Measurements from ENCODE around the gene ISG20L2.
"Not testable (repeated sequence)": the region's sequence is repeated elsewhere in the genome, so short reads cannot be mapped to it uniquely, and the experiment has no call there.

ISG20L2 gene, protein sequence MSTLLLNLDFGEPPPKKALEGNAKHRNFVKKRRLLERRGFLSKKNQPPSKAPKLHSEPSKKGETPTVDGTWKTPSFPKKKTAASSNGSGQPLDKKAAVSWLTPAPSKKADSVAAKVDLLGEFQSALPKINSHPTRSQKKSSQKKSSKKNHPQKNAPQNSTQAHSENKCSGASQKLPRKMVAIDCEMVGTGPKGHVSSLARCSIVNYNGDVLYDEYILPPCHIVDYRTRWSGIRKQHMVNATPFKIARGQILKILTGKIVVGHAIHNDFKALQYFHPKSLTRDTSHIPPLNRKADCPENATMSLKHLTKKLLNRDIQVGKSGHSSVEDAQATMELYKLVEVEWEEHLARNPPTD

DNA sequence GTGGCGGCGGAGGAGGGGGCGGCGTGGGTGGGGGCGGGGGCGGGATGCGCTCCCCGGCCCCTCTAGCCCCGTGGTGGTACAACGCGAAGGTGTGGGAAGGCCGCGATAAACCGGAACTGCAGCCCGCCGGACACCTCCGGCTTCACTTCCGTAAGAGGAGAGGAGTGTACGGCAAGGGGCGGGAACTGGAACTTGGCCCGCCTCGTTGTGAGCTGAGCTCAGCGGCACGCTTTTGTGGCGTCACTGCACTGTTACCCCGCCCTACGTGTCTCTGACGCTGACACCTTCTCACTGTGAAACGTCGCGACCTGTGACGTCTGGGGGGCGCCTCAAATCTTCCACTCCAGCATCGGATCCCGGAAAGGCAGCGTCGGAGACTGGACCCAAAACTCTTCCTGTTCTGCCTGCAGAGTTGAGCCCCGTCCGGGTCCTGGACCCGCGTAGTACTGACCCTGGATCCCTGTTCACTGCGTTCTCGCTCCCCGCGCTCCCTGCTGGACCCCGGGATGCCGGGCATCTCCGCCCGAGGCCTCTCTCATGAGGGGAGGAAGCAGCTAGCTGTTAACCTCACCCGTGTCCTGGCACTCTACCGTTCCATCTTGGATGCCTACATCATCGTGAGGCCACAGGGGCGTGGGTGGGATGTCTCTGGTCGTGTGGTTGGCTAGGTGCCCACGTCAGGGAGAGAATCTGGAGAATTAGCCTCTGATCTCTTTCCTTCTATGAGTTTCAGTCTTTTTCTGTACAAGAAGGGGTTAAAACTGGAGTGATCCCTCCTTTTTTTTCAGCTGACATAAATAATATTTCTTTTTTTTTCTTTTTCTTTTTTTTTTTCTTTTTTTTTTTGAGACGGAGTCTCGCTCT lies at the start of gene ISG20L2:
TSS of gene ISG20L2 (minus strand) at position 168 of the 864 bp plus-strand sequence. CDS start 1,114 bp downstream, outside the sequence.
- DNase-seq: peak; percentile 95

DNA sequence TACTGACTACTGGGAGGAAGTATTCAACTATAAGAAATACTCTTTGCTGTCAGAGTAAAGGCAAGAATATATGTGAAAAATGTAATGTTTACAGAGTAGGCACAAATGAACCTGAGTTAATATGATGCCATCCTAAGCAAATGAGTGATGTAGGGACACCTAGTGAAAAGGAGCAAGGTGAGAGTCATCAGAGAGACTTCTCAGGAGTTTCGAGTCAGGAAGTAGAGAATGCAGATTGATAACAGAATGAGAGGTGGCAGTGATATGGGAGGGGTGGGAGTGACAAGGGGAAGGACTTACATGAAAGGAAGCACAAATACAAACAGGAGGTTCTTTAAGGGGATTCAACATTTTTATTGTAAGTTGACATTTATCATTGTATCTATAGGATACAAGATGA lies 49.0 kb upstream of the ISG20L2 start:
- no peak for DNase-seq

GRCh38 chr1:156776942-156777341 lies 48.4 kb upstream of the ISG20L2 start:
- DNase-seq: no peak

DNA sequence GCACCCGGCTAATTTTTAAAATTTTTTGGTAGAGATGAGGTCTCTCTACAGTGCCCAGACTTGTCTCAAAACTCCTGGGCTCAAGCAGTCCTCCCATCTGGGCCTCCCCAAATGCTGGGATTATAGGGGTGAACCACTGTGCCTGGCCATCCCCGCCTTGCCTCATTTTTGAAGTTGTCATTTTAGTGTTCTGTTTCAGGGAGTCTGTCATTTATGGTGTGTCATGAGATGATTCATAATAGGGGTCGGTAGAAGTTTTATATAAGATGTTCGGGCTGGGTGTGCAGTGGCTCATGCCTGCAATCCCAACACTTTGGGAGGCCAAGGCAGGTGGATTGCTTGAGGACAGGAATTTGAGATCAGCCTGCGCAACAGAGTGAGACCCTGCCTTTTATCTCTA lies 47.2 kb upstream of the ISG20L2 start:
- no peak for DNase-seq

DNA sequence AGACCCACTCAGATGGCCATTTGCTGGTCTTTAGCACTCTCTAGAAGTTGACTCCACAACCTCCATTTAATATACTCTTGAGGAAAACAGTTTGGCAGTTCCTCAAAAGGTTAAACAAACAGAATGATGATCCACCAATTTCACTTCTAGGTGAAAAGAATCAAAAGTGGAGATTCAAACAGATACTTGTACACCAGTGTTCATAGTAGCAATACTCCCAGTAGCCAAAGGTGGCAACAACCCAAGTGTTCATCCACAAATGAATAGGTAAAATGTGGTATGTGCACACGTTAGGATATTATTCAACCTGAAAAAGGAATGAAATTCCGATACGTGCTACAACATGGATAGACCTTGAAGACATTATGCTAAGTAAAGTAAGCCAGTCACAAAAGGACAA lies 45.0 kb upstream of the ISG20L2 start:
- DNase-seq: no peak

DNA sequence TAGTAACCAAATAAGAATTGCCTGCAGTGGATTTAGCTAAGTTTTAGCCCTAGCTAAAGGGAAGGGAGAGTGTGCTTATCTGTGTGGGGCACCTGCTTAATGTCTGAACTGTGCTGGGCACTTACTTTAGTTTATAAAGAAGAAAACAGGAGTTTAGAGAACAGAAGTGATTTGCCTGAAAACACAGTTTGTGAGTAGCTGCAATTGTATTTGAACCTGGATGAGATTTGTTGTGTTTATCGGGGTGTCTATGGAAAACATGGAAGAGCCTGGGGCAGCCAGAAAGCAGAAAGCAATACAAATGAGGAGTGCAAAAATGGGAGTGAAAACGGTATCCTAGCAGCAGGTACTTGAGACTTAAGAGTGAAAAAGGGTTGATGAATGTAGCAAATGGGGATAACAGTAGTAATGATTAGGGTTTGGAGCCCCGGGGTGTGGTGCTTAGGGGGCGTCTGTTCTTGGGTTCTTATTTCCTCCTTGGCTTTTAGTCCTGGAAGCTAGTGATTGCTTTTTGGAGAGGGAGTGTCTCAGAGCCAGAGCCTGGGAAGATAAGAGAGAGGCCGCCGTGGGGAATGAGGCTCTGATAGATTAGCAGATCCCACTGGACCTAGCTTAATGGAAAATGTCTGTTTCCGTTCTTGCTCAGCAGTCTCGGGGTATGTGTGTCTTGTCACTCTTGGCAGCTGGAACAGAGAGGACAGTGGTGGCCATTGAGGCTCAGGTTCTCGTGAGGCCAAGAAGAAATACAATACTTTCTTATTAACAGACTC lies 44.3 kb upstream of the ISG20L2 start:
- no peak for DNase-seq

DNA sequence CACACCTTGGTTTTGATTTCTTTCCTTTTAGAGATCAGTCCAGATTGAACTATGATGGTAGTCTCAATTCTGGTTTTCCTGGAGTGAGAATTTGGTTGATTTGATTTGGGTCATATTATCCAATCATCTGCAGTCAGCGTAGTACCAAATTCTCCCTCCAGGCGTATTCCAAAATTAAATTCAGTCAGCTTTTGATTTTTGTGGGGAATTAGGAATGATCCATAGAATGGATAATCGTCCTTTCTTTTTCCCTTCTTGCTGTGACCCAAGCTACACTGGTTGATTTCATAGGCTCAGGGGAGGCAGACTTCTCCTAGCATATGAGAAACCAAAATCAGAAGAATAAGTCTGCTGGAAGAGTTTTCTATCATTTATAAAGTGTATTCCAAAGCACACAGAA lies 43.7 kb upstream of the ISG20L2 start:
- no peak for DNase-seq

DNA sequence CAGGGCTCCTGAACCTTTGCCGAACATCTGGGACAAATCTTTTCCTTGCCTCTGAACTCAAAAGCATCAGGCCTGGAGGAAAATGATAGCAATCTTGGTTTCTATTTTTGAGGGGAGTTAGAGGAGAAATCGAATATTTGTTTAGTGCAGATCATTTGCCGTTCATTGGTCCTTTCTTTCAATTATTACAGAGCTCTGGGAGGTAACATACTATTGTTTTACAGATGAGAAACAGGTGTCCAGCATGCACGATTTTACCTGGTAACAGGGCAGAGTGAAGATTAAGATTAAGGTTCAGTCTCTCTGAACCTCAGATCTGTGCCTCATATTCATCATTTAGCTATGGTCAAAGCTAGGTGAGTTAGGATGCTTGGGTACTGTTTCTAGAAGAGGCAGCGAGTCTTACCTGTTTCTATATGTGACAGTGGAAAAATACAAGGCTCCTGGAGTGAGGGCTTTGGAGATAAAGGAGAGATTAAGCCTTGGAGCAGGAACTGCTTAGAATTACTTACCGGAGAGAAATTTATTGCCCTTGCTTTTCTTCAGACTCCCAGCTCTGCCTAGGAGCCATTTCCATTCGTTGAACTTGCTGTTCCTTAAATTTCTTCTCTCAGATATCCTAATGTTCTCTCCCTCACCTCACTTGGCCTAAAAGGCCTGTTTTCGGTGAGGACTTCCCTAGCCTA lies 40.2 kb upstream of the ISG20L2 start:
- DNase-seq: no peak

GRCh38 chr1:156767879-156768604 lies 39.5 kb upstream of the ISG20L2 start:
- peak; percentile 52 for DNase-seq

DNA sequence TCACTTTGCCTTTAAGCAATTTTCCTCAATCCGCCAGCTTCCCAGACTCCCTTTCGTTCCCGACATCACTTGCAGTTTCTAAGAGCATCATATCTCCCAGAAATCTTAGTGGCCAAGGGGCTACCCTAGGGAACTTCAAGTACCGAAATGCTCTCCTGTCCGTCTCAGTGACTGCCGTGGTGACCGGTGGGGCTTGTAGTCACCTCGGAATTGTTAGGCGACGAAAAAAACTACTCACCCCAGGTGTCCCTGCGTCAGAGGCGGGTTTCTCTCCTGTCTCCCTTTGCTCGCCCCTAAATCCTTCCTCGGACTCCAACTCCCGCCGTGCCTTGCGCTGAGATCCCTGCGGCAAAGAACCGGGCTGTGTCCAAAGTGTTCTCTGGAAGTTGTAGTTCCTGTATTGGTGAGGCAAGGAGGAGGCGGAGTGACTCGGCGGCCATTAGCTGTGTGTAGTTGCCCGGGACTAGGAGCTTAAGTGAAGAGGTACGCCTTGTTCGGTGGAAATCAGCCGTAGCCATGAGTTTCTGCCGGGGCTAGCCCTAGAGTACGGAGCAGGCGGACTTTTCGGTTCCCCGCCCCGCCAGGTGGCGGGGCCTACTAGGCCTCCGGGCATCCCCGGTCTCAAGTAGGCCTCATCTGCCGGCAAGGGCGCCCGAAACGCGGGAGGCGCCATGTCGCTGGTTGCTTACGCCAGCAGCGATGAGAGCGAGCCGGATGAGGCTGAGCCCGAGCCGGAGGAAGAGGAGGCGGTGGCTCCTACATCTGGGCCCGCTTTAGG lies 38.7 kb upstream of the ISG20L2 start, which contains the start of gene PRCC:
TSS of gene PRCC (plus strand) at position 435 of the 778 bp plus-strand sequence. CDS start at position 672, 237 bp downstream.
- DNase-seq: peak; percentile 96

- DNase-seq: no peak
Observed at GRCh38 chr1:156766298-156767100, 37.9 kb upstream of the ISG20L2 start.

GRCh38 chr1:156765666-156766065 lies 37.1 kb upstream of the ISG20L2 start:
- DNase-seq: no peak

DNA sequence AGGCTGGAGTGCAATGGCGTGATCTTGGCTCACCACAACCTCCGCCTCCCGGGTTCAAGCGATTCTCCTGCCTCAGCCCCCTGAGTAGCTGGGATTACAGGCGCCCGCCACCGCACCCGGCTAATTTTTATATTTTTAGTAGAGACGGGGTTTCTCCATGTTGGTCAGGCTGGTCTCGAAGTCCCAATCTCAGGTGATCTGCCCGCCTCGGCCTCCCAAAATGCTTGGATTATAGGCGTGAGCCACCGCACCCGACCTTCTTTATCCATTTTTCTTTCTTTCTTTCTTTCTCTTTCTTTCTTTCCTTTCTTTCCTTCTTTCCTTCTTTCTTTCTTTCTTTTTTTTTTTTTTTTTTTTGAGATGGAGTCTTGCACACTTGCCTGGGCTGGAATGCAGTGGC lies 36.6 kb upstream of the ISG20L2 start:
- DNase-seq: not testable (repeated sequence)

- no peak for DNase-seq
Observed at GRCh38 chr1:156760796-156761104, 32.2 kb upstream of the ISG20L2 start.

GRCh38 chr1:156760092-156760795 lies 31.7 kb upstream of the ISG20L2 start:
- no peak for DNase-seq

DNA sequence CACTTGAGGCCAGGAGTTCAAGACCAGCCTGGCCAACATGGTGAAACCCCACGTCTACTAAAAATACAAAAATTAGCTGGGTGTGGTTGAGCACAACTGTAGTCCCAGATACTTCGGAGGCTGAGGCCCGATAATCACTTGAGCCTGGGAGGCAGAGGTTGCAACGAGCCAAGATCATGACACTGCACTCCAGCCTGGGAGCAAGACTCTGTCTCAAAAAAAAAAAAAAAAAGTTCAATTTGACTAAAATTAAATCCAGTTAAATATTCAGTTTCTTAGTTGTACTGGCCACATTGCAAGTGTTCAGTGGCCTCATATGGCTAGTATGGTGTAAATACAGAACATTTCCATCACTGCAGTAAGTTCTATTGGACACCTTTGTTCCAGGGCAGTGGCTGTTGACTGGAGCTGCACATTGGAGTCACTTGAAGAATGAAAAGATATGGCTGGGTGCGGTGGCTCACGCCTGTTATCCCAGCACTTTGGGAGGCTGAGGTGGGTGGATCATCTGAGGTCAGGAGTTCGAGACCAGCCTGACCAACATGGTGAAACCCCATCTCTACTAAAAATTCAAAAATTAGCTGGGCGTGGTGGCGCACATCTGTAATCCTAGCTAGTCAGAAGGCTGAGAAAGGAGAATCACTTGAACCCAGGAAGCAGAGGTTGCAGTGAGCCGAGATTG lies 29.1 kb upstream of the ISG20L2 start:
- DNase-seq: not testable (repeated sequence)

GRCh38 chr1:156756355-156756754 lies 27.8 kb upstream of the ISG20L2 start:
- DNase-seq: no peak

DNA sequence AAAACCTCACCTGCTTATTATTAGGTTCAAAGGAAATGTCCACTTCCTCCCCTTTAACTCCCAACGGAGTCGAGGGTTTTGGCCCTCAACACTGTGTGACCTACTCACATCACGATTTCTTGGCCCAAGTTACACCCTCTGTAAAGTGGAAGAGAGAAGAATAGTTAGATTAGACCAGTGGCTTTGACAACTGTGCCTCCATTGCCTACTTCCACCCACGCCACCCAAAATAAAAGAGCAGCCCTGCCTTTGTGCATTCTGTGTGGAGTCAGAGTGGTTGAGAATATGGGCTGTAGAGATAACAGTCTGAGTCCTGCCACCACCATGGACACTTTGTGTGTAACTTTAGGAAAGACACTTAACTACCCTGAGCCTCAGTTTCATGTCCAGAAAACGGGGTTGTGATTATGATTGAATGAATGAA lies 27.0 kb upstream of the ISG20L2 start:
- DNase-seq: no peak

DNA sequence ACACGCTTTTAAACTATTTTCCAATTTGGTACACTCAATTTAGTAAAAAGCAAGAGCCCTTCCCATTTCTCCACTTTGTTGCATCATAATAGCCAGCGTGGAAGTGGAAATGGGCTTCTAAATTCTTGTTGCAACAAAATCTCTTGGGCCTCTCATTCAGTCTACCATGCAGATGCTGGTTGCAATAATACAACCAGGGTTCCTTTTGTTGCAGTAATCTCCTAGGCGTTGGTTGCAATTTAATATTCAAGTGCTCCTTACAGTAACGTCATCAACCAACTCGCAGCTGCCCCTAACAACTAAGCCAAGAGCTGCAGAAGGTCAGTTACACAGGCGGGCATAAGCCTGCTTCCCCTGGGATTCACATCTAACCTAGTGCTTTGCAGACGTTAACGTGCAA lies 25.7 kb upstream of the ISG20L2 start:
- no peak for DNase-seq

Measured in activated naive CD4-positive, alpha-beta T cell treated with anti-CD3 and anti-CD28 coated beads, Interleukin-2, amount 50 U/mL, for 16 hours (primary cell).